ENCODE results near the gene LDLRAD3. TPM values are rescaled to one million over a fixed set of nuclear protein-coding genes. Genes with fewer than 3 reads are reported as not detected.

LDLRAD3 gene
- total RNA-seq, 1 donor from 2014 or later: 7.7 TPM

DNA sequence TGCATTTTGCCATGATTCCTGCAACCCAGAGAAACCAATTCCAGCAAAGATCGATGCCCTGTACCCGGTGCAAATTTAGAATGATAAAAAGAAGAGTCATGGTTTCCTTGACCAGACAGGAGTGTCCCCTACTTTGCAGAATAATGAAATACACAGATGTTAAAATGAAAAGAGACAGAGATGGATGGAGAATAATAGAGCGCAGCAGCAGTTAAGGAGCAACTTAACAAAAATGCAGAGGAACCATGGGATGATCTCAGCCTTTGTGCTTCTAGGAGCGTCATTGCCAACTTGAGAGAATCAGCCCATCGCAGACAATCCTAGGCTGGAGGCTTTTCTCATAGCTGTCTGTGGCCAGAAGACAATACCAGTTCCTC lies 127.1 kb downstream of the LDLRAD3 start:
- Histone ChIP-seq H3K4me1 (peaks cover 11% of the 10 kb centered on the region), H3K27me3 (ENCODE audit: low read depth) (no peaks in the 10 kb centered on the region), H3K27ac (no peak overlapping the region), H3K4me3 (no peak overlapping the region), H3K36me3 (no peaks in the 10 kb centered on the region), H3K9me3 (peaks cover 9% of the 10 kb centered on the region)
- no peak for DNase-seq
- TF ChIP-seq, protein P1, sequence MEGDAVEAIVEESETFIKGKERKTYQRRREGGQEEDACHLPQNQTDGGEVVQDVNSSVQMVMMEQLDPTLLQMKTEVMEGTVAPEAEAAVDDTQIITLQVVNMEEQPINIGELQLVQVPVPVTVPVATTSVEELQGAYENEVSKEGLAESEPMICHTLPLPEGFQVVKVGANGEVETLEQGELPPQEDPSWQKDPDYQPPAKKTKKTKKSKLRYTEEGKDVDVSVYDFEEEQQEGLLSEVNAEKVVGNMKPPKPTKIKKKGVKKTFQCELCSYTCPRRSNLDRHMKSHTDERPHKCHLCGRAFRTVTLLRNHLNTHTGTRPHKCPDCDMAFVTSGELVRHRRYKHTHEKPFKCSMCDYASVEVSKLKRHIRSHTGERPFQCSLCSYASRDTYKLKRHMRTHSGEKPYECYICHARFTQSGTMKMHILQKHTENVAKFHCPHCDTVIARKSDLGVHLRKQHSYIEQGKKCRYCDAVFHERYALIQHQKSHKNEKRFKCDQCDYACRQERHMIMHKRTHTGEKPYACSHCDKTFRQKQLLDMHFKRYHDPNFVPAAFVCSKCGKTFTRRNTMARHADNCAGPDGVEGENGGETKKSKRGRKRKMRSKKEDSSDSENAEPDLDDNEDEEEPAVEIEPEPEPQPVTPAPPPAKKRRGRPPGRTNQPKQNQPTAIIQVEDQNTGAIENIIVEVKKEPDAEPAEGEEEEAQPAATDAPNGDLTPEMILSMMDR (IDR thresholded peaks at IDR 0.05): no peak
- no peak for ATAC-seq
- intact Hi-C loops (cut with DNase I): no loop called here

GRCh38 chr11:36071917-36072500 lies 128.1 kb downstream of the LDLRAD3 start:
- Histone ChIP-seq H3K9me3 (peaks cover 3% of the 10 kb centered on the region), H3K4me3 (no peak overlapping the region), H3K27me3 (ENCODE audit: low read depth) (no peaks in the 10 kb centered on the region), H3K27ac (no peak overlapping the region), H3K4me1 (peaks cover 11% of the 10 kb centered on the region), H3K36me3 (no peaks in the 10 kb centered on the region)
- ATAC-seq (no peak), DNase-seq (no peak)
- intact Hi-C loops (cut with DNase I): no loop called here
- TF ChIP-seq, protein P1 (IDR thresholded peaks at IDR 0.05): no peak

- H3K4me1 ChIP-seq: peaks cover 11% of the 10 kb centered on the region
- DNase-seq: no peak
- no peaks in the 10 kb centered on the region for H3K36me3 ChIP-seq
- peak in 1 of 2 donors; percentile 36 for ATAC-seq
- intact Hi-C loops (cut with DNase I): no loop called here
- no peak overlapping the region for H3K4me3 ChIP-seq
- no peaks in the 10 kb centered on the region for H3K27me3 ChIP-seq (ENCODE audit: low read depth)
- no peak overlapping the region for H3K27ac ChIP-seq
- H3K9me3 ChIP-seq: no peaks in the 10 kb centered on the region
- TF ChIP-seq, protein P1 (IDR thresholded peaks at IDR 0.05): no peak
Observed at GRCh38 chr11:36073411-36074203, 129.7 kb downstream of the LDLRAD3 start.

- H3K36me3 ChIP-seq: no peaks in the 10 kb centered on the region
- intact Hi-C loops (cut with DNase I): no loop called here
- no peak overlapping the region for H3K4me3 ChIP-seq
- no peak for ATAC-seq
- no peak overlapping the region for H3K27ac ChIP-seq
- H3K27me3 ChIP-seq (ENCODE audit: low read depth): no peaks in the 10 kb centered on the region
- H3K4me1 ChIP-seq: peaks cover 11% of the 10 kb centered on the region
- no peaks in the 10 kb centered on the region for H3K9me3 ChIP-seq
- no peak for DNase-seq
- TF ChIP-seq, protein P1 (IDR thresholded peaks at IDR 0.05): no peak
Observed at GRCh38 chr11:36074941-36075431, 131.1 kb downstream of the LDLRAD3 start.

GRCh38 chr11:36077368-36077767 lies 133.5 kb downstream of the LDLRAD3 start:
- ATAC-seq (no peak), DNase-seq (no peak)
- intact Hi-C loops (cut with DNase I): no loop called here
- Histone ChIP-seq H3K27me3 (ENCODE audit: low read depth) (no peaks in the 10 kb centered on the region), H3K36me3 (no peaks in the 10 kb centered on the region), H3K4me1 (peaks cover 11% of the 10 kb centered on the region), H3K4me3 (no peak overlapping the region), H3K27ac (no peak overlapping the region), H3K9me3 (no peaks in the 10 kb centered on the region)
- TF ChIP-seq, protein P1 (IDR thresholded peaks at IDR 0.05): no peak

Data from lower lobe of right lung (tissue), 2 donors.